ENCODE data around the gene PML. TPM values are rescaled to one million over a fixed set of nuclear protein-coding genes. Genes with fewer than 3 reads are reported as not detected.

PML gene
- total RNA-seq, 1 experiment from 2014 or later = 24.6 TPM

- Histone ChIP-seq H3K27me3 (ENCODE audit: insufficient read depth, low read length) (no peaks in the 10 kb centered on the region), H4K5ac (ENCODE audit: insufficient read length, low read depth, low read length) (no peak overlapping the region), H3K18ac (ENCODE audit: insufficient read length, low read depth, low read length) (no peak overlapping the region), H3K9me3 (ENCODE audit: control insufficient read depth, low read depth, low read length) (no peaks in the 10 kb centered on the region), H3K79me2 (ENCODE audit: insufficient read depth, low read length) (no peaks in the 10 kb centered on the region), H2BK20ac (ENCODE audit: low read depth, low read length, poor library complexity, severe bottlenecking) (no peak overlapping the region), H2BK5ac (ENCODE audit: insufficient read length, low read length) (no peak overlapping the region), H4K91ac (ENCODE audit: insufficient read length, low read depth, low read length) (no peak overlapping the region), H4K20me1 (ENCODE audit: control insufficient read depth, insufficient read depth, insufficient read length) (no peaks in the 10 kb centered on the region), H3K27ac (ENCODE audit: insufficient read length, low read depth, low read length) (no peak overlapping the region), H2AK5ac (ENCODE audit: insufficient read length, low read length) (no peak overlapping the region), H3K56ac (ENCODE audit: insufficient read length, low read depth, low read length) (no peak overlapping the region), H3K4ac (ENCODE audit: low read depth, low read length) (no peak overlapping the region), H3K79me1 (ENCODE audit: insufficient read depth, low read depth, low read length, poor library complexity, severe bottlenecking) (no peaks in the 10 kb centered on the region), H4K8ac (replicated peaks; ENCODE audit: insufficient read length, low read depth, low read length) (no peak overlapping the region), H3T11ph (ENCODE audit: low read length) (no peak overlapping the region), H3K23me2 (ENCODE audit: insufficient read length, low read depth, low read length, poor library complexity, severe bottlenecking) (no peaks in the 10 kb centered on the region), H3K23ac (ENCODE audit: insufficient read length, low read depth, low read length) (no peak overlapping the region), H2BK120ac (ENCODE audit: low read depth, low read length, poor library complexity, severe bottlenecking) (no peak overlapping the region), H3K9ac (ENCODE audit: extremely low read depth, insufficient read length, low read length) (no peak overlapping the region), H2AFZ (ENCODE audit: low read length) (no peak overlapping the region), H2BK15ac (ENCODE audit: low read depth, low read length) (no peak overlapping the region), H2BK12ac (ENCODE audit: insufficient read length, low read depth, low read length) (no peak overlapping the region), H3K14ac (ENCODE audit: insufficient read depth, low read length) (no peak overlapping the region), H3K4me1 (ENCODE audit: insufficient read depth, low read length) (no peaks in the 10 kb centered on the region), H3K4me2 (ENCODE audit: insufficient read depth, insufficient read length, low read length) (no peak overlapping the region)
- no peak for TF ChIP-seq CTCF (conservative IDR thresholded peaks at IDR 0.05)
- WGBS (ENCODE audit: extremely low coverage, insufficient read length, low lambda C conversion rate) = no CpG with 5 or more reads among the region's 9 CpGs
- DNase-seq = no peak
- Mint-ChIP-seq H3K27ac (no peak overlapping the region), H3K36me3 (ENCODE audit: insufficient read depth in 1 of 3, low read depth in 3 of 3) (no peaks in the 10 kb centered on the region), H3K9me3 (no peaks in the 10 kb centered on the region), H3K27me3 (ENCODE audit: low read depth) (peaks cover 6% of the 10 kb centered on the region), H3K4me3 (no peak overlapping the region), H3K4me1 (peaks cover 3 to 7% of the 10 kb centered on the region in 2 experiments; a peak in 3 of 4 replicates)
Observed at GRCh38 chr15:73983773-73984172, 10.7 kb upstream of the PML start.

Measured in H9 (cell line).